GM13976 (cell line): ENCODE results near the gene FEZF1.

Experiments used
- DNase-seq: peaks from one replicate; pipeline ENCODE4 v3.0.0; 2012; ENCODE audit warnings: low spot score
- CTCF ChIP-seq: IDR thresholded peaks from 2 replicates; pipeline ENCODE4 v1.5.1; 2012; ENCODE audit warnings: borderline replicate concordance, mild to moderate bottlenecking; ENCODE audit not compliant: insufficient read depth; ENCODE audit errors: extremely low read depth, missing control alignments, control extremely low read depth
- in situ Hi-C: fragments of 300-500 bp; cut with MboI; formaldehyde crosslinking; loops from one replicate; pipeline ENCODE4 v1.12.0; 2022; ENCODE audit warnings: low sequenced_read_pairs, mixed read lengths, inconsistent platforms; ENCODE audit not compliant: unreplicated experiment

Gene FEZF1

GRCh38 chr7:122310119-122311021 is 5.8 kb upstream of the FEZF1 start:
- in situ Hi-C loops = no loop called here
- TF ChIP-seq CTCF = no peak
- DNase-seq = peak; percentile 34

- in situ Hi-C loops = no loop called here
- TF ChIP-seq CTCF = no peak
- no peak for DNase-seq
These were observed 4.9 kb upstream of the FEZF1 start for GRCh38 chr7:122309421-122309820.

- DNase-seq = no peak
- TF ChIP-seq CTCF = no peak
- in situ Hi-C loops = no loop called here
These were observed 2.7 kb upstream of the FEZF1 start for GRCh38 chr7:122307228-122307621.

GRCh38 chr7:122306320-122307227 is 2.0 kb upstream of the FEZF1 start:
- TF ChIP-seq CTCF = no peak
- in situ Hi-C loops = no loop called here
- DNase-seq = no peak

- in situ Hi-C loops = no loop called here
- DNase-seq = no peak
- TF ChIP-seq CTCF = no peak
These were observed 1.1 kb upstream of the FEZF1 start for GRCh38 chr7:122305475-122306319.

- DNase-seq = no peak
- TF ChIP-seq CTCF = no peak
- in situ Hi-C loops = no loop called here
These were observed 459 bp upstream of the FEZF1 start for GRCh38 chr7:122304996-122305421.
